NOMO-1 (cell line): Measurements from ENCODE around the gene KRT73.

Experiments
- DNase-seq, 2 experiments: peaks; one replicate each; lab custom pipeline; 2025; ENCODE audit not compliant: unreplicated experiment in 2 of 2; lab: John Stamatoyannopoulos, UW

KRT73 gene

GRCh38 chr12:52575948-52576347, 42.4 kb downstream of the KRT73 start:
- DNase-seq, result no peak

GRCh38 chr12:52575256-52575655, 43.1 kb downstream of the KRT73 start:
- DNase-seq, result no peak

- DNase-seq, result no peak
Observed at GRCh38 chr12:52573743-52574142, 44.6 kb downstream of the KRT73 start, which contains the start of gene KRT74. TSS of gene KRT74 (minus strand) at chr12:52573843. CDS start at chr12:52573777, 66 bp downstream.

GRCh38 chr12:52573306-52573705, 45.1 kb downstream of the KRT73 start:
- no peak for DNase-seq

GRCh38 chr12:52570511-52570910, 47.8 kb downstream of the KRT73 start:
- no peak for DNase-seq

- no peak for DNase-seq
Observed at GRCh38 chr12:52568111-52568510, 50.2 kb downstream of the KRT73 start.

- DNase-seq, result no peak
Observed at GRCh38 chr12:52566847-52567291, 51.5 kb downstream of the KRT73 start.

- DNase-seq, result no peak
Observed at GRCh38 chr12:52564582-52564981, 53.8 kb downstream of the KRT73 start.

- no peak for DNase-seq
Observed at GRCh38 chr12:52561880-52562449, 56.4 kb downstream of the KRT73 start.

GRCh38 chr12:52559979-52560378, 58.4 kb downstream of the KRT73 start:
- no peak for DNase-seq

GRCh38 chr12:52558781-52559445, 59.4 kb downstream of the KRT73 start:
- DNase-seq, result no peak
